Measurements from ENCODE around the gene SLC24A4.

SLC24A4 gene

GRCh38 chr14:92404421-92404820 is 81.5 kb downstream of the SLC24A4 start:
- no peak for DNase-seq

GRCh38 chr14:92404938-92405337 is 82.0 kb downstream of the SLC24A4 start:
- DNase-seq, result no peak

GRCh38 chr14:92407410-92407809 is 84.4 kb downstream of the SLC24A4 start:
- DNase-seq, result no peak

- no peak for DNase-seq
Observed at GRCh38 chr14:92409043-92409442, 86.1 kb downstream of the SLC24A4 start.

- no peak for DNase-seq
Observed at GRCh38 chr14:92411135-92411534, 88.2 kb downstream of the SLC24A4 start.

- no peak for DNase-seq
Observed at GRCh38 chr14:92411941-92412340, 89.0 kb downstream of the SLC24A4 start.

- peak; percentile 51 for DNase-seq
Observed at GRCh38 chr14:92412912-92413311, 89.9 kb downstream of the SLC24A4 start.

GRCh38 chr14:92413379-92413778 is 90.4 kb downstream of the SLC24A4 start:
- no peak for DNase-seq

GRCh38 chr14:92414690-92415445 is 91.9 kb downstream of the SLC24A4 start:
- no peak for DNase-seq

GRCh38 chr14:92415969-92416368 is 93.0 kb downstream of the SLC24A4 start:
- DNase-seq, result no peak

GRCh38 chr14:92416544-92416943 is 93.6 kb downstream of the SLC24A4 start:
- no peak for DNase-seq

GRCh38 chr14:92417759-92418158 is 94.8 kb downstream of the SLC24A4 start:
- no peak for DNase-seq

- no peak for DNase-seq
Observed at GRCh38 chr14:92421751-92422150, 98.8 kb downstream of the SLC24A4 start.

- DNase-seq, result peak; percentile 69
Observed at GRCh38 chr14:92425101-92425500, 102.1 kb downstream of the SLC24A4 start.

GRCh38 chr14:92426237-92426636 is 103.3 kb downstream of the SLC24A4 start:
- DNase-seq, result peak; percentile 54

- no peak for DNase-seq
Observed at GRCh38 chr14:92427096-92427495, 104.1 kb downstream of the SLC24A4 start.

- DNase-seq, result no peak
Observed at GRCh38 chr14:92430686-92431085, 107.7 kb downstream of the SLC24A4 start.

- DNase-seq, result no peak
Observed at GRCh38 chr14:92431199-92431725, 108.3 kb downstream of the SLC24A4 start.

- no peak for DNase-seq
Observed at GRCh38 chr14:92433407-92433806, 110.4 kb downstream of the SLC24A4 start.

GRCh38 chr14:92435154-92435553 is 112.2 kb downstream of the SLC24A4 start:
- DNase-seq, result no peak

- no peak for DNase-seq
Observed at GRCh38 chr14:92436115-92436776, 113.3 kb downstream of the SLC24A4 start.

GRCh38 chr14:92437309-92437708 is 114.3 kb downstream of the SLC24A4 start:
- DNase-seq, result no peak

- DNase-seq, result no peak
Observed at GRCh38 chr14:92437729-92438285, 114.8 kb downstream of the SLC24A4 start.

Data from fibroblast of skin of back (primary cell).